ENCODE results near the gene BLTP3B.
A peak's percentile ranks its signal among the peaks of the same experiment; 100 is the strongest.

The BLTP3B gene

GRCh38 chr12:100159391-100160104, 16.9 kb upstream of the BLTP3B start:
- DNase-seq = no peak

GRCh38 chr12:100158535-100158934, 15.9 kb upstream of the BLTP3B start:
- DNase-seq = no peak

- no peak for DNase-seq
These were observed 14.8 kb upstream of the BLTP3B start for GRCh38 chr12:100157427-100157821.

- DNase-seq = no peak
These were observed 14.2 kb upstream of the BLTP3B start for GRCh38 chr12:100156731-100157426.

GRCh38 chr12:100154474-100155247, 12.0 kb upstream of the BLTP3B start:
- peak; percentile 35 for DNase-seq

GRCh38 chr12:100153131-100153530, 10.5 kb upstream of the BLTP3B start:
- no peak for DNase-seq

GRCh38 chr12:100151769-100152168, 9.1 kb upstream of the BLTP3B start:
- DNase-seq = no peak

- no peak for DNase-seq
These were observed 3.6 kb upstream of the BLTP3B start for GRCh38 chr12:100146252-100146651.

- no peak for DNase-seq
These were observed 3.0 kb upstream of the BLTP3B start for GRCh38 chr12:100145643-100146042.

- DNase-seq = peak; percentile 46
These were observed 450 bp downstream of the BLTP3B start for GRCh38 chr12:100141998-100142850.

- no peak for DNase-seq
These were observed 1.0 kb downstream of the BLTP3B start for GRCh38 chr12:100141666-100141997.

GRCh38 chr12:100138803-100139098, 3.9 kb downstream of the BLTP3B start:
- no peak for DNase-seq

- peak; percentile 9 for DNase-seq
These were observed 4.4 kb downstream of the BLTP3B start for GRCh38 chr12:100138048-100138802.

GRCh38 chr12:100133200-100133599, 9.5 kb downstream of the BLTP3B start:
- no peak for DNase-seq

GRCh38 chr12:100128512-100128908, 14.2 kb downstream of the BLTP3B start:
- no peak for DNase-seq

- DNase-seq = peak; percentile 15
These were observed 14.7 kb downstream of the BLTP3B start for GRCh38 chr12:100127766-100128511.

- no peak for DNase-seq
These were observed 19.2 kb downstream of the BLTP3B start for GRCh38 chr12:100123316-100124095.

- no peak for DNase-seq
These were observed 22.3 kb downstream of the BLTP3B start for GRCh38 chr12:100120355-100120754.

- DNase-seq = no peak
These were observed 27.4 kb downstream of the BLTP3B start for GRCh38 chr12:100115291-100115690.

GRCh38 chr12:100114574-100114973, 28.1 kb downstream of the BLTP3B start:
- DNase-seq = no peak

- DNase-seq = no peak
These were observed 32.4 kb downstream of the BLTP3B start for GRCh38 chr12:100110276-100110675.
